GM23248 (cell line): ENCODE data around the gene TRPV4.

Experiments
- EZH2 ChIP-seq: fragments of 200-600 bp; sonication (generic); IDR thresholded peaks from 2 replicates; pipeline ENCODE4 v1.6.1; 2018; ENCODE audit warnings: antibody characterized with exemption, mild to moderate bottlenecking; ENCODE audit not compliant: insufficient read depth, poor library complexity, severe bottlenecking
- EZH2phosphoT487 ChIP-seq: fragments of 200-600 bp; sonication (generic); IDR thresholded peaks from 2 replicates; pipeline ENCODE4 v1.6.1; 2018; ENCODE audit warnings: antibody characterized with exemption, moderate library complexity, mild to moderate bottlenecking, low read depth; ENCODE audit not compliant: insufficient read depth

GRCh38 chr12:109778684-109779083 lies 54.5 kb downstream of the TRPV4 start:
- TF ChIP-seq EZH2 = no peak
- TF ChIP-seq EZH2phosphoT487 = no peak
